GM04504 (cell line): Measurements from ENCODE around the gene HOMER2.
"Not testable (repeated sequence)": the region's sequence is repeated elsewhere in the genome, so short reads cannot be mapped to it uniquely, and the experiment has no call there.

Source experiments
- DNase-seq: peaks from one replicate; pipeline ENCODE4 v3.0.0-alpha.2; 2012; ENCODE audit warnings: low read depth

Gene HOMER2

DNA sequence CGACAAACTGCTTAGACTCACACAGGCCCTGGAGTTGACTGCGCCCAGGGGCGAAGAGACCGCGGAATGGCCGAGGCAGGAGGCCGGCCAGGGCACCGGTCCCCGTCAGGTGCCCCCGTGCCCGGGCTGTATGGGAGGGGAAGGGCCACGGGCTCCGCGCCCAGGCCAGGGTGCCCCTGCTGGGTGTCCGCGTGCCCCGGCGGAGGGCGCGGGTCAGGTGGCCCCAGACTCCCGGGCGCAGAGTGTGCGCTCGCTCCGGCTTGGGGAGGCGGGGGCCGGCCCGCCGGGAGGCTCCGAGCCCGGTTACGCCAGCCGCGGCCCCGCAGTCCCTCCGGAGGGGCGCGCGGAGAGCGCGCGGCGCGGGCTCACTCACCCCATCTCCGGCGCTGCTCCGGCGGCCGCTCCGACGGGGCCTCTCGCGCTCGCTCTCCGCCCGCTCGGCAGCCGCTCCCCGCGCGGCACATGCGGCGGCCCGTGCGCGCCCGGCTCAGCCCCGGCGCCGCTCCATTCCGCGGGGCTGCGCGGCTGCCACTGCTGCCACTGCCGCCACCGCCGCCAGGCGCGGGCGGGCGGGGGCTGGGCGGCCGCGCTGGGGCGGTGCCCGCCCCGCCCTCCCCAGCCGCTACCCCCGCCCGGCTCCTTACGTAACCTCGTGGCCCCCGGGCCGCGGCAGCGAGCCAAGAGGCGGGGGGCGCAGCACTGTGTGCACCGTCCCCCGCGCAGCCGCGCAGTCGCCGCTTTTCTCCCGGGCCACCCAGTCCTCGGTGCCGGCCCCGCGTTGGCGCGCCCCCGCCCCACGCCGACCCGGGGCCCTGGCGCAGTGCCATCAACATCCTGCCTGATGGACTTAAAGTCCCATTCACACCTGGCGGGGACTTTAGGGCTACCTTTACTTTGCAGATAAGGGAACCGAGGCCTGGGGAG is at the start of gene HOMER2:
HOMER2 (minus strand) TSS at position 563 of the 924 bp plus-strand sequence; CDS start at position 378, 185 bp downstream.
- DNase-seq = no peak

DNA sequence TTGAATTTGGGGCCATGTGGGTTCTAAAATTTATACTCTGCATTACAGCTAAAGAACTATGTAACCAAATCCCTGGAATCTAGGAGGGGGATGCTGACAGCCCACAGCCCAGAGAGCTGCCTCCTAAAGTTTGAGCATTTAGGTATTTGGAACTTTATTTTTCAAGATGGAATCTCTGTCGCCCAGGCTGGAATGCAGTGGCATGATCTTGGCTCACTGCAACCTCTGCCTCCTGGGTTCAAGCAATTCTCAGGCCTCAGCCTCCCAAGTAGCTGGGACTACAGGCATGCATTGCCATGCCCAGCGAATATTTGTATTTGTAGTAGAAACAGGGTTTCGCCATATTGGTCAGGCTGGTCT is 48.1 kb upstream of the HOMER2 start:
- DNase-seq = not testable (repeated sequence)

DNA sequence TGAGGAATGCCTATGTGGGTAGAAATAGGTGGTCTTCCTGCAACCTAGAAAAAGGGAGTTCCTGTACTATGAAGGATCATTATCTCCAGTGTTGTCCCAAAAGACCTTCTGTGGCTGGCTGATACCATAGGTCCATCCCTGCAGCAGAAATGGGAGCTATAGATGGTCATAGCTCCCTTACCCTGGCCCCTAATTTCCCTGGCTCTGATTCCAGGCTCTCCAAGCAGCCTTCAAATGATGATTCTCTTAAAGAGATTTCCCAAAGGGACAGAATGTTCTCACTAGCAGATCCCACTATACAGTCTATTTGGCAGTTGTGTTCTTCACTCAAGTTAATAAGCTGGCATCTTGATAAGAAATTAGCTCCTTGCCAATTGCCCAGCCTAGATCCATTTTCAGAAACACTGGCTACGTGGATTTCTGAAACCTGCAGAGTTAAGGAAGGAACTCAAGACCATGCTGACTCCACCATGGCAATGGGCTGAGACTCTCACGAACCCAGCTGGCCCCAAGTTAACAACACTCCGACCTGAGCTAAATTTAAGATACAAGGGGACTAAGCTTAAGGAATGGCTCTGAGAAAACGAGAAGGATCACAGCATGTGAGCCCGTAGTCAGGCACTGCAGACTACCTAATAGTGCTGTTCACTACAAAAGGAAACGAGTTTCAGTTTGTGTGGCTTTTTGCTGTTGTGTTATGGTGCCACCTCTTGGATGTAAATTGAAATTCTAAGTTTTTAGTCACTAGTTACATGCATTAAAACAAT is 47.6 kb upstream of the HOMER2 start:
- DNase-seq = peak; percentile 28

DNA sequence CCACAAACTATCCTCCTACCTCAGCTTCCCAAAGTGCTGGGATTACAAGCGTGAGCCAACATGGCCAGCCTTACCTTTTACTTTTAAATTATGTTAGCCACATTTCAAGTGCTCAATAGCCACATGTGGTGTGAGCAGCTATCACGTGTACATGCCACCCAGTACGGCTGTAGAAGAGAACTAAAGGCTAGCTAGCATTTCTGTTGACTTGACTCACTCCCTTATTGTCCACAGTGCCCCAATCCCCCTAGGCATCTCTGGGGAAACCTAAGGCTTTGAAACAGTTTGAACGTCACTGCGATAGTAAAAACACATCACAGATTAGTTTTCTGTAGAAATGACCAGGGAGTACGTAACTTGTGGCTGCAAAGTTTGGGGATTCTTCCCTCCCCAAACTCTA is 46.9 kb upstream of the HOMER2 start:
- DNase-seq = no peak

DNA sequence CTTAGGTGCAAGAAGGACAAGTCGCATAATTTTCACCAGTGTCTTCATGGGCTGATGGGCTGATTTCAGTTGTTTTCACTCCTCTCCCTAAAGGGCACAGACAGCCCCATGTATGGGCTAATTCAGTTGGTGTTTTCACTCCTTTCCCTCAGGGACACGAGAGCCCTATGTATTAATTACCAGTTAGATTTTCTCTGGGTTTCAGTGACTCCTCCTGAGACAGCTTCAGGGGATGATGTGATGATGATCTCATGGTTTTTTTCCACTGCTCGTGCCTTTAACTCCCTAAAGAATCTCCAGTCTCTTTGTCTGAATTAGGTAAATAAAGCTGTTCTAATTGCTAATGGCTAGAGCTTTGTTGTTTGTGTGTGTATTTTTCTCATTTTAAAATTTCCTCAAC is 43.4 kb upstream of the HOMER2 start:
- DNase-seq = no peak

DNA sequence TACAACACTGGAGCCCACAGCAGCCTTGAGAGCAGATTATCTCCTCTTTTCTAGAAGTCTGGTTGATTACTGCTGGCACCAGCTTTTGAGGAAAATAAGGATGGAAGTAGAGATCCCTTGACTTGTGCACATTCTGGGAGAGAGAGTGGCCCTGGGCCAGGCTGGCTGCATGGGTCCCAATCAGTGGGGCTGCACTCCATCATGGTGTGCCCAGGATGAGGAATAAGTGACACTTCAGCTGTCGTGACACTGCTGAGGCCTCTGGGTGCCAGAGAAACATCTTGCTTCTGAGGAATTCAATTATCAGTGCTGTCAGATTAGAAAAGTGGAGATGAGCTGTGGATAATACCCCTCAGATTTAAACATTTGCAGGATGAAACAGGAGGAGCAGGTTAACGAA is 42.6 kb upstream of the HOMER2 start:
- no peak for DNase-seq

DNA sequence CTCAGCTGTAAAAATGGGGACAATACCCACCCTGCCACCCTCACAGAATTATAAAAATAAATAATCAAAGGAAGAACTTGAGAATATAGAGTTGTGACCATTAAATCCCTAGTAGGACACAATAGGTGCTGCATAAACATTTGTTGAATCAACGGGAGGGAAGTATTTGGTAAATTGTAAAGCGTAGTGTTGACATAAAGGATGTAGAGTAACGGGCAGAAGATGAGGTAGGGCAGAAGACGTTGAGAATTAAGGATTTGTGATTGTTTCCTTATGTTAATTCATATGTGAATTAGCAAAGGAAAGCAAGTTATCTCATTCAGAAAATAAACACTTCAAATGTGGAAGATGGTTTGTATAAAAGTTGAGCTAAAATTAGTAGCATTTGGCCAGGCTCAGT is 40.6 kb upstream of the HOMER2 start:
- no peak for DNase-seq

DNA sequence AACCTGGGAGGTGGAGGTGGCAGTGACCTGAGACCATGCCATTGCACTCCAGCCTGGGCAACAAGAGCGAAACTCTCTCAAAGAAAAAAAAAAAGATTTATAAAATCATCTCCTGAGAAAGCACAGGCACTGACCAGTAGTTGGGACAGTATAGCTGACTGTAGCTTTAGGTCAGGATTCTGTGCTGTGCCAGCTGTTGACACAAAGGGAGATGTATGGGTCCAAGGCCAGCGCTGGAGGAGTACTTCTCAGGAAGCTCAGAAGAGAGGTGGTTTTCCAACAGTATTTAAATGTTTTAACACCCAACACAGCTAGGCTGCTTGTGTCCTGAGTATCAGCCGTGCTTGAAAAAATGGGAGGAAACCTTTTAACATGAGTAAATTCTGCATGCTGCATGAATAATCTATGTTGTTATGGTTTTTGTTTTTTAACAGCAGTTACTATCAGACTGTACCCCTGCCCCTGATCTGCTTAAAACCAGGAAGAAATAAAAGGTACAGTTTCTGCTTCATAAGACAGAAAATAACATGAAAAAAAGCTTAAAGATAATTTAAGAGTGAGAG is 40.0 kb upstream of the HOMER2 start:
- DNase-seq = no peak

DNA sequence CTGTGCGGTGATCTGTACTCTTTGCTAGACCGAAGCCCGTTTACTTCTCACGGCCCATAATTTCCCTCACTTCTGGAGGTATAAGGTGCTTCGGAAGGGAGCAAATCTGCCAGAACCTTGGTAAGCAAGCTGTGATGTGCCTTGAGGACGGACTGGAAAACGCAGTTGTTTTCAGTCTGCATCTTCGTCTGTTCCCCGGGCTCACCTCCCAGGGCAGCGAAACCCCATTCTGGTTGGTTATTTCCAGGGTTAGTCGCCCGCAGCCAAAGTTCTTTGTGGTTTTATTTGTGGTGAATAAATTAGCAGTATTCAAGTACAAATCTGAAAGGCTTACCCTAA is 33.9 kb upstream of the HOMER2 start:
- peak; percentile 14 for DNase-seq

DNA sequence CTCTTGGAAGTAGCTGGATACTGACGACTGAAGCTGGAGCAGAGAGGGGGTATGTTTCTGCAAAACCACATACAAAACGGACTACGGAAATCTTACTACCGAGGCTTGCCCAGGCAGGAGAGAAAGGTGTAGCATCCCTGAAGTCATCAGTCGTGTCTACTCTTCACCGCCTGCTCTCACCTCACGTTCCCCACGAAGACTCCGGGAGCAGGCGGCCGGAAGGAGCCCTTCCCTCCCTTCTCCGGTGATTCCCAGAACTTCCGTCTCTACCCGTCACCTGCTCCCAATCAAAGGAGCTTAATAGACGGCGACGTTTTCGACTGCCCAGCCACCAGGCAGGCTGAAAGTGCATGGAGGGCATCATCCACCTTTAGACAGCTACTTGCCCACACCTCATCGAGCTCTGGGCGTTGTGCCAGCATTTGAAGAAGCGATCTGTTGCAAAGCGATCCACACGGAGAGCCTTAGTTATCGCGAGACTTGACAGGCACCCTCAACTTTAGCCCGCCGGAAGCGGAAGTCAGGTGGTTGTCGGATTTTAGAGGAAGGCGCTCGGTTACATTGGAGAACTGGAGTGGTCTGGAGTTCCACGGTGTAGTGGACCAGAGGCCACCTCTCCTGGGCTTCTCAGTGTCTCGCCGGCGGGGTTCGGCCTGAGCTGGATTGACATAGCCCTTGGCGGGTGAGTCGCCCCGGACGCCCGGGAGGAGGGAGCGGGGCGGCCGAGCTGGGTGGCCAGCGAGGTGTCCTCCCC is 33.3 kb upstream of the HOMER2 start, which contains the start of gene RAMAC:
RAMAC (plus strand) TSS at position 523 of the 754 bp plus-strand sequence. CDS start 2,809 bp downstream, outside the sequence.
- peak; percentile 90 for DNase-seq

DNA sequence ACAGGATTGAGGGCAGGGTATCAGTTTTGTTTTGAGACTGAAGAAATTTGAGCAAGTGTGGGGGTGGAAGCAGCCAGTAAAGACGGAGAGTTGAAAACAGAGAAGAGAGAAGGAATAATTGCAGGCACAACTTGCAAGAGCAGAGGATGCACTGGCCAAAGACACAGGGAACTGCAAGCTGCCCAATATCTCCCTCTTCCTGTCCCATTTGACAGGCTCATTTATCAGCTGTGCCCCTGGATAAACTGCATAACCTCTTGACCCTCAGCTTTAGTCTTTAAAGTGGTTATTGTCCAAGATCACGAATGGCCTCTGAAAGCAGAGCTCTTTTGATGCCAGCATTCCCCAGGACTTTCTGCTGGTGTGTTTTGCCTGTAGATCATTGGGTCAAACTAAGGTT is 28.5 kb upstream of the HOMER2 start:
- no peak for DNase-seq

DNA sequence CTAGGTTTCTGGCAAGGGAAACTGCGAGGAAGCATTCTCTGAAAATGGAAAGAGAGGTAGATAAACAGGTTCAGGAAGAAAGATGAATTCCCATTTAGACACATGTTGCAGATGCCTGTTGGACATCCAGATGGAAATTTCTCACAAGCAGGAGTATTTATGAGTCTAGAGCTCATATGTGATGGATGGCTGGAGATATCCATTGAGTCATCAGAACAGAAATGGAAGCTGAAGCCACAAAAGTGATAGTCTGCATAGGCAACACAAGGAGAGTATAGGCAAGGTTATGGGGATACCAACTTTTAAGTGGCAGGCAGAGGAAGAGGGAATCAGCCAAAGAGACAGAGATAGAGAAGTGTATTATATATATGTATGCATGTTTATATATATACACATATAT is 27.2 kb upstream of the HOMER2 start:
- no peak for DNase-seq

DNA sequence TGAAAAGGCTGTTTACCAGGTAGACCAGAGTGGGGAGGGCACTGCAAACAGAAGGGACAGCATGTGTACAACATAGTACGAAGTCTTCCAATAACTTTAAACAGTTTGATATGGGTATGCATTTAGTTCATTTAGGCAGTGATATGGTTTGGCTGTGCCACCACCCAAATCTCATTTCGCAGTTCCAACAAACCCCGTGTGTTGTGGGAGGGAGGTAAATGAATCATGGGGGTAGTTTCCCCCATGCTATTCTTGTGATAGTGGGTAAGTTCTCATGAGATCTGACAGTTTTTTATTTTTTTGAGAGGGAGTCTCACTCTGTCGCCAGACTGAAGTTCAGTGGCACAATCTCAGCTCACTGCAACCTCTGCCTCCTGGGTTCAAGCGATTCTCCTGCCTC is 25.9 kb upstream of the HOMER2 start:
- no peak for DNase-seq

DNA sequence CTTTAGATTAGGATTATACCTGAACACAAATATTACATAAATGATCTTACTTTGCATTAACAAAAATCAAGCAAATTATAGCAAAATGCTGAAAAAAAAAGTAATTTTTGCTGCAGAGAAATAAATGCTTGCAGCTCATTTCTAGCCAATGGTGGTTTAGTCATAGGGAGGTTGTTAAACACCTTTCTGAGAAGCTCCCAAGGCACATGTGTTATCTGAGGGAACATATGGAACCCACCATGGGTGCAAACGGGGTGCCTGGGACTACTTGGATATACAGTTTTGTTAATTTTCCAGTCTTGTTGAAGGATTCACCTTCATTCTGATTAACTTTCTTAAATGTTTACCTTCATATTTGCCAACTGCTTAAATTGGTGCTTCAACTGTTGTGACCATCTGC is 24.6 kb upstream of the HOMER2 start:
- DNase-seq = no peak

DNA sequence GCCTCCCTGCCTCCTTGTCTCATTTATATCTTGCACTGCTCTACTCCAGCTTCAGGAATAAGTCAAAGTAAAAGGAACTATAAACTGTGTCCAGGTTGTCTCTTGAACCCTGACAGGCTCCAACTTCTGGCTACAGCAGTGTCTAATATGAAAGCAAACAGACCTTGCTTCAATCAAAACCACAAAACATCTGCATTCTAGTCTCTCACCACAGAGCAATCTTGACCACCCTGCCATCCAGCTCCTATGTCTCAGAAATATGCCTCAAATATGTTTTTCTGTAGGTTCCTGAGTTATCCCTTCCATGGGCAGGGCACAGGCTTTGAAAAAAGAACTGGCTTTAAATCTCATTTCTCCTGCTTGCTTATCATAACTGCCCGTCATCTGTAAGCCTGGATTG is 20.5 kb upstream of the HOMER2 start:
- no peak for DNase-seq

DNA sequence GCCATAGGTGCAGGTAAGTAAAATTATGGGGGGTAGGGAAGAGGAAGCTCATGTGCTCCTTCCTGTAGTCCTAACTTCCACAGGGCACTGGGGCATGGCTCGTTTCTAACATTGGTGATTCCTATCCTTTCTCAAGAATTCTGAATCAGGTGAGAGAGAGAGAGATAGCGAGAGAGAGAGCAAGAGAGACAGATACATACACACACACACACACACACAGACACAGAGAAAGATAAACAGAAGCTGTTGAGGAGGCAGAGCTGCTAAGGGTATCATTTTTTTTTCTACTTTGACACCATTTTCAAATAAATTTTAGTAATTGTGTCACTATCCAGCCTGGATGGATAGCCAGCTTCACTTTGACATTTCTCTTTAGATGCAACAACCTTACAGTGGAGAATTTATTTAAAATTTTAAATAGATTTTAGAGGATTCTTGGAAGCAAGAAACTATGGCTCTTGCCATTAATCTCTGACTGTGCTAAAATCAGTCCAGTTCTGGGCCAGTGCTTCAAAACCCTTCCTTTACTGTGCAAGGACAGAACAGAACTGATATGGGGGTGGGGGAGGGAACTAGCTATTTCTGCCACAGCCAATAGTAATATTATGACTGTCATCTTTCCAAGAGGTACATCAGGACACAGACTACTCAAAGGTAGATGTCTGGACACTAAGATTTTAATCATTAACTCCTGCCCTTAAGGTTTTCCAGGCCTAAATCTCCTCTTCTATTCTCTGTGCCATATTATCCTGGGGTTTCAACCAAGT is 18.9 kb upstream of the HOMER2 start:
- no peak for DNase-seq

DNA sequence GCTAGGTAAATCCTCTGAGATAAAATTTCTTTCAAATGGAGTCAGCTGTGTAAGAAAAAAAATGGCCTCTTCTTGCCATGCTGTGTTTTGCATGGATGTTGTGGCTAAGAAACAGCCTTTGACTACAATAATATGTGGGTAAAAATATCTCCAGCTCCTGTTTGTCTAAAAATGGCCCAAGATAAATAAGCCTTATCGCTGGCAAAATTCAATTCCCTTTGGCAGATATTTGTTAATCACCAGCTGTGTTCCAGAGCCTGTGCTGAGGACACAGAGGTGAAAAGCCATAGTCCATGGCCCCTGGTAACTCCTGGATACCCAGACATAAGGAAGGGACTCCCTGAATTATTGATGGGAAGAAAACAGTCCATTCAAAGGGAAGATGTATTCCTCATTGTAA is 18.2 kb upstream of the HOMER2 start:
- DNase-seq = no peak

DNA sequence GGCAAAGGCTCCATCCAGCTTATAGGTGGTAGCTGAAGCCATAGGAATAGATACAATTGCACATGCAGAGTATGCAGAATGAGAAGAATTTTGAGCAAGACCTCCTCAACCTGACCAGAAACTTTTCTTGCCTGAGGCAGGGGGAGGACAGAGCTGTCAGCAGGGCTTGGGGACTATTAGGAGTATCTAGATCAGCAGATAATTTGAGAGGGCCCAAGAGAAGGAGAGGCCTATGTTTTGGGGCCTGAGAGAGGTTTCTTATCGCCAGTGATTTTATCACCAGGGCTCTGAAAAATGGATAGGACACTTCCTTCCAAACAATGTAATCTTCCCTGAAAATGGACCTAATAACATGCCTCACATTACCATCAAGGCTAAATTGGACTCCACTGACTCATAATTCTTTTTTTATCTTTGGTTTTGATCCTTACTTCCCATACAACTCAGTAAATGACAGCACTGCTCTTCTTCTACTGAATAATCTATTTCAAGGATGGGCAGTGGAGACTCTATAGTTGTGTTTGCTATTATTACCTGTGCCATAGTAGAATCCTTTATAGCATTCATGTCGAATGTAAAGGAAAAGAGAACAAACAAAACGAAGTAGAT is 17.7 kb upstream of the HOMER2 start:
- no peak for DNase-seq

DNA sequence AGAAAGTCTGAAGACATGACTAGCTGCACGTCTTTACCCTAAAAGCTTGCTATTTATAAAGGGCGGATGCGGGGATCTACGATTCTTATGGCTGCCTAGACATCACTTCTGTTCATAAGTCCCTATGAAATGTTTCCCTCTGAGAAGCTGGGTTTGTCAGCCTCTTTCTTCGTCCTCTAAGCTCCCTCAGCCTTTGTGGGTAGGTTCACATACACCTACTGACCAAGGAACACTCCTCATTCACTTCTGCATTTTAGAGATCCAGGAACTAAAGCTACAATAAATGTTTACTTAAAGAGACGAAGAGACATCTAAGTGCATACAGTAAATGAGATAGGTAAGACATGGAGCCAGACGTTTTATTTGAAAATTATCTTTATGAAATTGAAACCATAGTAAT is 16.8 kb upstream of the HOMER2 start:
- DNase-seq = no peak

DNA sequence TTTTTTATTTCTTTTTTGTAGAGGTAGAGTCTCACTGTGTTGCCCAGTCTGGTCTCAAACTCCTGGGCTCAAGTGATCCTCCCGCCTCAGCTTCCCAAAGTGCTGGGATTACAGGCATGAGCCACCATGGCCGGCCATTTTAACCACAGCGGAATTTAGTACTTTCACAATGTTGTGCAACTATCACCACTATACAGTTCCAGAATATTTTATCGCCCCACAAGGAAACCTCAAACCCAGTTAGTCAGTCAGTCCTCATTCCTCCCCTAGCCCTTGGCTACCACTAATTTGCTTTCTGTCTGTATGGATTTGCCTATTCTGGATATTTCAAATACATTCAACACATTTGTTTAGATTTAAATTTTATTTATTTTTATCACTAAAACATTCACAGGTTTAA is 15.5 kb upstream of the HOMER2 start:
- peak; percentile 38 for DNase-seq

DNA sequence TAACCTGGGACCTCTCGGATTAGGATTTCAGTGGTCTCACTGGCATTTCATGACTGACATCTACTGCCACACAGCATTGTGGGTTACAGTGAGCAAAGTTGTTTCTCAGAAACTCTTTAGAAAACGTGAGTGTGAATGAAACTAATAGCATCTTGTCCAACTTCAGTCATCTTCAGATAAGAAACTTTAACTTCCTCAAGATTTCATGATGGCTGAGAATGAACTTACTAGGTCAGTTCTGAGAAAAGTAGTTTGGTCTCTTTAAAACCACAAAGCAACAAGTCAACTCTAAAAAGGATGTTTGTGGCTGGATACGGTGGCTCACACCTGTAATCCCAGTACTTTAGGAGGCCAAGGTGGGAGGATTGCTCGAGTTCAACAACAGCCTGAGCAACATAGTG is 14.2 kb upstream of the HOMER2 start:
- no peak for DNase-seq
